HG03039 (cell line): Measurements from ENCODE around the gene AKR1A1.
"Not testable (repeated sequence)": the region's sequence is repeated elsewhere in the genome, so short reads cannot be mapped to it uniquely, and the experiment has no call there.

Source experiments
- ATAC-seq: cut with Tn5 transposase; IDR thresholded peaks from one replicate; pipeline ENCODE4 v1.9.1; 2021; ENCODE audit warnings: mild to moderate bottlenecking, moderate library complexity; ENCODE audit not compliant: unreplicated experiment

AKR1A1 gene

GRCh38 chr1:45569571-45569961 is 18.9 kb downstream of the AKR1A1 start:
- ATAC-seq = no peak

GRCh38 chr1:45569962-45570581 is 19.4 kb downstream of the AKR1A1 start:
- no peak for ATAC-seq

- ATAC-seq = no peak
Measured at GRCh38 chr1:45570631-45571030, 20.0 kb downstream of the AKR1A1 start.

GRCh38 chr1:45573231-45573804 is 22.7 kb downstream of the AKR1A1 start:
- ATAC-seq = no peak

GRCh38 chr1:45574105-45574626 is 23.5 kb downstream of the AKR1A1 start:
- ATAC-seq = no peak

GRCh38 chr1:45583264-45583665 is 32.6 kb downstream of the AKR1A1 start:
- ATAC-seq = peak; percentile 69

GRCh38 chr1:45583666-45584350 is 33.2 kb downstream of the AKR1A1 start, which contains the start of gene NASP:
TSS of gene NASP (plus strand) at chr1:45584041. CDS start at chr1:45584147, 106 bp downstream.
- peak; percentile 45 for ATAC-seq

- ATAC-seq = peak; percentile 32
Measured at GRCh38 chr1:45584351-45585109, 33.9 kb downstream of the AKR1A1 start.

GRCh38 chr1:45585110-45585426 is 34.4 kb downstream of the AKR1A1 start:
- no peak for ATAC-seq

GRCh38 chr1:45585496-45586075 is 35.0 kb downstream of the AKR1A1 start:
- ATAC-seq = no peak

GRCh38 chr1:45586769-45587168 is 36.1 kb downstream of the AKR1A1 start:
- ATAC-seq = no peak

GRCh38 chr1:45589861-45590260 is 39.2 kb downstream of the AKR1A1 start:
- ATAC-seq = no peak

GRCh38 chr1:45594412-45594811 is 43.8 kb downstream of the AKR1A1 start:
- ATAC-seq = no peak

GRCh38 chr1:45596765-45597164 is 46.1 kb downstream of the AKR1A1 start:
- not testable (repeated sequence) for ATAC-seq

- ATAC-seq = no peak
Measured at GRCh38 chr1:45604239-45604638, 53.6 kb downstream of the AKR1A1 start.

GRCh38 chr1:45607404-45608074 is 56.9 kb downstream of the AKR1A1 start:
- ATAC-seq = no peak

- no peak for ATAC-seq
Measured at GRCh38 chr1:45608175-45609156, 57.8 kb downstream of the AKR1A1 start.

GRCh38 chr1:45610589-45611226 is 60.1 kb downstream of the AKR1A1 start:
- ATAC-seq = no peak
